Naive thymus-derived CD4-positive, alpha-beta T cell (primary cell): ENCODE measurements around the gene POLDIP3. TPM values are rescaled to one million over a fixed set of nuclear protein-coding genes. Genes with fewer than 3 reads are reported as not detected.
"Not testable (repeated sequence)": the region's sequence is repeated elsewhere in the genome, so short reads cannot be mapped to it uniquely, and the experiment has no call there.

Source experiments
- ATAC-seq: fragments of 150-1000 bp; cut with Tn5 transposase; 2 replicates; pipeline ENCODE4 v1.10.0; 2021; ENCODE audit warnings: mild to moderate bottlenecking, moderate library complexity
- CTCF ChIA-PET: fragments of 350-600 bp; sonication (Branson Sonifier 250); formaldehyde crosslinking; loops from one replicate; lab custom pipeline; 2021; ENCODE audit warnings: antibody characterized with exemption; lab: Charles Lee
- POLR2A ChIA-PET: fragments of 350-600 bp; sonication (Branson Sonifier 250); formaldehyde crosslinking; loops from one replicate; lab custom pipeline; 2021; ENCODE audit warnings: antibody characterized with exemption, inconsistent platforms; lab: Charles Lee
- DNase-seq, 9 donors: peaks; one replicate each; pipeline versions ENCODE4 v3.0.0 to v3.0.0-alpha.2; 2020 to 2022; ENCODE audit warnings: mixed read lengths in 1 of 9
- H3K27ac ChIP-seq: one replicate; pipeline ENCODE4 v1.7.0; 2013; ENCODE audit warnings: mild to moderate bottlenecking, low read depth, low read length, moderate library complexity
- H3K27me3 ChIP-seq, 2 donors: one replicate each; pipeline ENCODE4 v1.7.0; 2013; ENCODE audit warnings: low read length in 2 of 2, mild to moderate bottlenecking in 2 of 2, moderate library complexity in 2 of 2; ENCODE audit not compliant: control insufficient read depth in 2 of 2, insufficient read depth in 2 of 2
- H3K36me3 ChIP-seq, 3 experiments: 1 replicate in 2 of 3; 2 replicates in 1 of 3; pipeline ENCODE4 v1.7.0; 2013; ENCODE audit warnings: low read length in 3 of 3, mild to moderate bottlenecking in 3 of 3, moderate library complexity in 1 of 3; ENCODE audit not compliant: insufficient read depth in 3 of 3, control insufficient read depth in 2 of 3
- H3K4me1 ChIP-seq, 2 donors: one replicate each; pipeline ENCODE4 v1.7.0; 2013; ENCODE audit warnings: low read length in 2 of 2, mild to moderate bottlenecking in 2 of 2, moderate library complexity in 1 of 2; ENCODE audit not compliant: control insufficient read depth in 2 of 2, insufficient read depth in 2 of 2
- H3K4me3 ChIP-seq: 2 replicates; pipeline ENCODE4 v1.7.0; 2013; ENCODE audit warnings: mild to moderate bottlenecking, low read length
- H3K9me3 ChIP-seq, 3 experiments: 1 replicate in 2 of 3; 2 replicates in 1 of 3; pipeline ENCODE4 v1.7.0; 2013; ENCODE audit warnings: low read length in 3 of 3; ENCODE audit not compliant: control insufficient read depth in 2 of 3
- H3K27ac Mint-ChIP-seq, 9 donors: one replicate each; pipeline ENCODE4 v1.8.0; 2020 to 2022; ENCODE audit warnings: mixed read lengths in 9 of 9, mild to moderate bottlenecking in 8 of 9, moderate library complexity in 5 of 9, inconsistent platforms in 2 of 9
- H3K27me3 Mint-ChIP-seq, 5 donors: one replicate each; pipeline ENCODE4 v1.8.0; 2021 to 2022; ENCODE audit warnings: mixed read lengths in 5 of 5, mild to moderate bottlenecking in 1 of 5
- H3K36me3 Mint-ChIP-seq, 5 donors: one replicate each; pipeline ENCODE4 v1.8.0; 2020 to 2022; ENCODE audit warnings: mixed read lengths in 5 of 5, mild to moderate bottlenecking in 3 of 5, inconsistent platforms in 1 of 5
- H3K4me1 Mint-ChIP-seq, 7 donors: one replicate each; pipeline ENCODE4 v1.8.0; 2020 to 2022; ENCODE audit warnings: mixed read lengths in 7 of 7, mild to moderate bottlenecking in 3 of 7, inconsistent platforms in 1 of 7
- H3K4me3 Mint-ChIP-seq, 10 donors: one replicate each; pipeline ENCODE4 v1.8.0; 2020 to 2022; ENCODE audit warnings: mild to moderate bottlenecking in 10 of 10, mixed read lengths in 10 of 10, moderate library complexity in 6 of 10, inconsistent platforms in 2 of 10
- H3K9me3 Mint-ChIP-seq, 11 donors: one replicate each; pipeline ENCODE4 v1.8.0; 2020 to 2022; ENCODE audit warnings: mixed read lengths in 11 of 11, mild to moderate bottlenecking in 4 of 11, inconsistent platforms in 1 of 11, moderate library complexity in 1 of 11
- intact Hi-C, 2 donors: fragments of 100-400 bp; cut with micrococcal nuclease; formaldehyde crosslinking; loops; one replicate each; pipeline ENCODE4 v1.15.1; 2023
- polyA plus RNA-seq, 2 donors: library from polyadenylated mRNA; unstranded; fragments of 300-500 nt; fragmentation: Illumina TruSeq; gene quantifications; one replicate each; pipeline ENCODE4 v1.2.3, GENCODE V29; 2021
- total RNA-seq, 6 experiments: library from RNA in 5 of 6; stranded (reverse) in 5 of 6; gene quantifications; 1 replicate in 5 of 6; 2 replicates in 1 of 6; pipeline ENCODE4 v1.2.3 and lab custom pipeline; 2021 to 2026

Gene POLDIP3
- total and polyA plus RNA-seq, 7 experiments from 2014 or later = 60.7 to 109 (median 75.2) TPM

GRCh38 chr22:42552294-42552647 lies 62.4 kb downstream of the POLDIP3 start:
- CTCF ChIA-PET = interaction anchor here (0.6 to 0.8 kb wide), 3 partner anchors 10 to 386 kb away, joined by 3 read pairs; no protein-coding TSS in a partner anchor
- H3K27me3 ChIP-seq, H3K36me3 Mint-ChIP-seq, H3K27me3 Mint-ChIP-seq, H3K36me3 ChIP-seq, H3K9me3 Mint-ChIP-seq, POLR2A ChIA-PET, H3K4me1 ChIP-seq, H3K9me3 ChIP-seq, H3K27ac ChIP-seq, DNase-seq, H3K4me3 ChIP-seq, ATAC-seq: not testable (repeated sequence)
- Mint-ChIP-seq H3K27ac (peak overlapping the region in 1 of 9 donors; percentile 65), H3K4me1 (peaks cover 0 to 16% (median 9%) of the 10 kb centered on the region in 7 donors), H3K4me3 (peak overlapping the region; percentile 26 to 90 (median 72))
- intact Hi-C loops = loop anchor here (2.0 to 5.0 kb wide), 7 partner anchors 19 to 585 kb away; partner anchors contain the start of genes POLDIP3 (in 1 of the 2) and RRP7A (in 1 of the 2)

GRCh38 chr22:42549331-42550060 lies 65.2 kb downstream of the POLDIP3 start:
- ATAC-seq (no peak), DNase-seq (no peak)
- Histone ChIP-seq H3K27ac (no peak overlapping the region), H3K4me1 (peaks cover 0 to 4% of the 10 kb centered on the region in 2 donors), H3K27me3 (no peaks in the 10 kb centered on the region), H3K36me3 (no peaks in the 10 kb centered on the region), H3K4me3 (no peak overlapping the region), H3K9me3 (no peaks in the 10 kb centered on the region)
- CTCF ChIA-PET = no interaction called here
- Mint-ChIP-seq H3K4me3 (no peak overlapping the region), H3K9me3 (peaks cover 0 to 10% (median 0%) of the 10 kb centered on the region in 11 donors), H3K27ac (peak overlapping the region in 1 of 9 donors; percentile 46), H3K27me3 (peaks cover 0 to 6% (median 0%) of the 10 kb centered on the region in 5 donors), H3K36me3 (no peaks in the 10 kb centered on the region), H3K4me1 (peaks cover 0 to 16% (median 9%) of the 10 kb centered on the region in 7 donors)
- intact Hi-C loops = loop anchor here (5.0 kb wide), 3 partner anchors 32 to 377 kb away; partner anchors contain the start of gene RRP7A (in 1 of the 2)
- POLR2A ChIA-PET = no interaction called here

DNA sequence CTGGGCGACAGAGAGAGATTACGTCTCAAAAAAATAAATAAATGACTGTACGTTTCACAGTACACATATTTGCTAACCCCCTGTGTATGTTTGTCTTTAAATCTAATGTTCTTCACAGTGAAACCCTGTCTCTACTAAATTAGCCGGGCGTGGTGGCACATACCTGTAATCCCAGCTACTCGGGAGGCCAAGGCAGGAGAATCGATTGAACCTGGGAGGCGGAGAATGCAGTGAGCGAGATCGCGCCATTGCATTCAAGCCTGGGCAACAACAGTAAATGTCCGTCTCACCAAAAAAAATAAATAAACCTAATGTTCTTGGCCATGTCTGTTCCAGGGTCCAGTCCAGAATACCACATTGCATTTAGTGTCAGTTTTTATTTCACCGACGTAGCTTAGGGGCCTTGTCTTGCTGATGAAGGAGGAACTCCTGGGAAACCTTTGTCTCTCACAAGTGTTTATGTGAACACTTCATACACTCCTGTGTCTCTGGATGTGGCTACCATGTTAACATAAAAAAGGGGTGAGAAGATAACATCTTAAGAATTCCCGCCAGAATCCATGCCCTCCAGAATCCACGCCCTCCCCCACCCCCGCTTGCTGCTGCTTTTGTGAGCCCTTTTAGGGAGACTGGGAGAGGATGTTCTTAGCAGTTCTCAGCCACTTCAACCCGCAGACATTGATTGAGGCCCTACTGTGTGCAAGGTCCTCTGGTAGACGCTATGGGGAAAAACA lies 65.9 kb downstream of the POLDIP3 start:
- Histone ChIP-seq H3K4me1 (peaks cover 0 to 4% of the 10 kb centered on the region in 2 donors), H3K4me3 (no peak overlapping the region), H3K27me3 (no peaks in the 10 kb centered on the region), H3K36me3 (no peaks in the 10 kb centered on the region), H3K9me3 (no peaks in the 10 kb centered on the region), H3K27ac (no peak overlapping the region)
- DNase-seq = no peak
- intact Hi-C loops = no loop called here
- POLR2A ChIA-PET = interaction anchor here (1.1 kb wide), 1 partner anchor 66 kb away, joined by 3 read pairs; the partner anchor contains the start of gene POLDIP3
- H3K27me3 Mint-ChIP-seq = peaks cover 0 to 6% (median 0%) of the 10 kb centered on the region in 5 donors
- H3K9me3 Mint-ChIP-seq = peaks cover 0 to 10% (median 0%) of the 10 kb centered on the region in 11 donors
- peak overlapping the region in 1 of 9 donors; percentile 46 for H3K27ac Mint-ChIP-seq
- no peaks in the 10 kb centered on the region for H3K36me3 Mint-ChIP-seq
- H3K4me3 Mint-ChIP-seq = no peak overlapping the region
- no peak for ATAC-seq
- CTCF ChIA-PET = interaction anchor here (1.3 kb wide), 1 partner anchor 104 kb away, joined by 3 read pairs; no protein-coding TSS in a partner anchor
- peaks cover 0 to 15% (median 9%) of the 10 kb centered on the region in 7 donors for H3K4me1 Mint-ChIP-seq

GRCh38 chr22:42548126-42548525 lies 66.6 kb downstream of the POLDIP3 start:
- H3K9me3 ChIP-seq, ATAC-seq, H3K27ac Mint-ChIP-seq, H3K27me3 Mint-ChIP-seq, H3K27ac ChIP-seq, H3K4me3 Mint-ChIP-seq, intact Hi-C loops, DNase-seq, H3K9me3 Mint-ChIP-seq, H3K36me3 ChIP-seq, H3K4me1 ChIP-seq, H3K36me3 Mint-ChIP-seq, H3K27me3 ChIP-seq, H3K4me3 ChIP-seq: not testable (repeated sequence)
- ChIA-PET POLR2A (interaction anchor here (1.1 kb wide), 1 partner anchor 66 kb away, joined by 3 read pairs; the partner anchor contains the start of gene POLDIP3), CTCF (interaction anchor here (1.3 kb wide), 1 partner anchor 103 kb away, joined by 3 read pairs; no protein-coding TSS in a partner anchor)
- peaks cover 0 to 14% (median 7%) of the 10 kb centered on the region in 7 donors for H3K4me1 Mint-ChIP-seq

- Mint-ChIP-seq H3K36me3 (no peaks in the 10 kb centered on the region), H3K27ac (no peak overlapping the region), H3K9me3 (peaks cover 0 to 10% (median 0%) of the 10 kb centered on the region in 11 donors), H3K27me3 (peaks cover 0 to 6% (median 0%) of the 10 kb centered on the region in 5 donors), H3K4me3 (no peak overlapping the region), H3K4me1 (peaks cover 0 to 12% (median 4%) of the 10 kb centered on the region in 7 donors)
- H3K4me1 ChIP-seq = peaks cover 0 to 4% of the 10 kb centered on the region in 2 donors
- no peaks in the 10 kb centered on the region for H3K36me3 ChIP-seq
- ChIA-PET CTCF (no interaction called here), POLR2A (interaction anchor here (0.7 kb wide), 1 partner anchor 126 kb away, joined by 3 read pairs; no protein-coding TSS in a partner anchor)
- ATAC-seq (no peak), DNase-seq (no peak)
- no peaks in the 10 kb centered on the region for H3K9me3 ChIP-seq
- no peaks in the 10 kb centered on the region for H3K27me3 ChIP-seq
- intact Hi-C loops = no loop called here
- no peak overlapping the region for H3K27ac ChIP-seq
- no peak overlapping the region for H3K4me3 ChIP-seq
Measured at GRCh38 chr22:42547562-42547961, 67.1 kb downstream of the POLDIP3 start.

DNA sequence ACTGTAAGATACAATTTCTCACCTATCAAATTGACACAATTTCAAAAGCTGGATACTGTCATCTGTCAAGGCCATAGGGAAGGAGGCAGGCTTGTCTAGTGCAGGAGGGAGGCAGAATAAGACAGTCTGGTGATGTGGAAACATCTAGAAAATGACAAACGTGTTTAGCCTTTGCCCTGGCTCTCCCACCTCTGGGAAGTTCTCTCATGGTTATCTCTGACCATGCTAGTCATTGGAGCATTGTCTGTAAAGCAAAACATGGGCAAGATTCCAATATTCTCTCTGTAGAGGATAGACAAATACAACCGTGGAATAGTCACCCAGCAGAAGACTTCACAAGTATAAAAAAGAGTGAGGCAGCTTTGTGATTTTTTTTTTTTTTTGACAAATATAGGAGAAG lies 70.0 kb downstream of the POLDIP3 start:
- peaks cover 0 to 4% (median 0%) of the 10 kb centered on the region in 5 donors for H3K27me3 Mint-ChIP-seq
- H3K9me3 Mint-ChIP-seq = peaks cover 0 to 2% (median 0%) of the 10 kb centered on the region in 11 donors
- H3K4me1 Mint-ChIP-seq = peaks cover 0 to 2% (median 0%) of the 10 kb centered on the region in 7 donors
- H3K4me3 ChIP-seq = no peak overlapping the region
- DNase-seq (no peak), ATAC-seq (no peak)
- POLR2A ChIA-PET = interaction anchor here (0.6 to 0.7 kb wide), 2 partner anchors 240 to 320 kb away, joined by 5 to 6 read pairs; no protein-coding TSS in a partner anchor
- H3K36me3 ChIP-seq = no peaks in the 10 kb centered on the region
- no peak overlapping the region for H3K27ac Mint-ChIP-seq
- H3K36me3 Mint-ChIP-seq = no peaks in the 10 kb centered on the region
- H3K4me1 ChIP-seq = no peaks in the 10 kb centered on the region
- no peak overlapping the region for H3K27ac ChIP-seq
- no peak overlapping the region for H3K4me3 Mint-ChIP-seq
- intact Hi-C loops = no loop called here
- CTCF ChIA-PET = no interaction called here
- no peaks in the 10 kb centered on the region for H3K9me3 ChIP-seq
- no peaks in the 10 kb centered on the region for H3K27me3 ChIP-seq
